SHP77 (cell line): ENCODE measurements around the gene MB21D2.

Experiments used
- DNase-seq, 2 experiments: peaks; one replicate each; lab custom pipeline; 2025; lab: John Stamatoyannopoulos, UW

MB21D2 gene

GRCh38 chr3:192890347-192891335 lies 27.0 kb downstream of the MB21D2 start:
- no peak for DNase-seq

GRCh38 chr3:192889679-192890078 lies 28.0 kb downstream of the MB21D2 start:
- DNase-seq: no peak

- DNase-seq: no peak
These were observed 29.5 kb downstream of the MB21D2 start for GRCh38 chr3:192888190-192888589.

GRCh38 chr3:192887701-192888100 lies 30.0 kb downstream of the MB21D2 start:
- no peak for DNase-seq

GRCh38 chr3:192887047-192887446 lies 30.6 kb downstream of the MB21D2 start:
- no peak for DNase-seq

- no peak for DNase-seq
These were observed 32.6 kb downstream of the MB21D2 start for GRCh38 chr3:192884777-192885773.

- no peak for DNase-seq
These were observed 34.1 kb downstream of the MB21D2 start for GRCh38 chr3:192883512-192883911.

GRCh38 chr3:192881159-192881786 lies 36.4 kb downstream of the MB21D2 start:
- no peak for DNase-seq

GRCh38 chr3:192880313-192880712 lies 37.3 kb downstream of the MB21D2 start:
- no peak for DNase-seq

- no peak for DNase-seq
These were observed 38.2 kb downstream of the MB21D2 start for GRCh38 chr3:192879346-192880031.

- no peak for DNase-seq
These were observed 41.6 kb downstream of the MB21D2 start for GRCh38 chr3:192875971-192876565.

- no peak for DNase-seq
These were observed 46.8 kb downstream of the MB21D2 start for GRCh38 chr3:192870822-192871221.

GRCh38 chr3:192869131-192870031 lies 48.3 kb downstream of the MB21D2 start:
- no peak for DNase-seq

- no peak for DNase-seq
These were observed 50.0 kb downstream of the MB21D2 start for GRCh38 chr3:192867645-192868044.

- DNase-seq: no peak
These were observed 50.9 kb downstream of the MB21D2 start for GRCh38 chr3:192866804-192867203.

- DNase-seq: no peak
These were observed 52.7 kb downstream of the MB21D2 start for GRCh38 chr3:192864941-192865340.

GRCh38 chr3:192863091-192863420 lies 54.6 kb downstream of the MB21D2 start:
- no peak for DNase-seq

- no peak for DNase-seq
These were observed 55.1 kb downstream of the MB21D2 start for GRCh38 chr3:192862408-192863090.

GRCh38 chr3:192861972-192862371 lies 55.7 kb downstream of the MB21D2 start:
- no peak for DNase-seq
